Globus pallidus (tissue), 1 donor: Measurements from ENCODE around the gene MCRIP2.

Experiments used
- DNase-seq: peaks from one replicate; pipeline ENCODE4 v3.0.0-alpha.2; 2015; ENCODE audit warnings: low spot score

MCRIP2 gene

GRCh38 chr16:616733-617586 lies 24.7 kb upstream of the MCRIP2 start:
- no peak for DNase-seq

GRCh38 chr16:617855-618254 lies 23.8 kb upstream of the MCRIP2 start:
- DNase-seq, result no peak

- DNase-seq, result no peak
These were observed 22.0 kb upstream of the MCRIP2 start for GRCh38 chr16:619476-620100.

- DNase-seq, result no peak
These were observed 20.7 kb upstream of the MCRIP2 start for GRCh38 chr16:620700-621525.

GRCh38 chr16:621526-622105 lies 20.0 kb upstream of the MCRIP2 start:
- DNase-seq, result no peak

GRCh38 chr16:622920-623280 lies 18.7 kb upstream of the MCRIP2 start:
- DNase-seq, result no peak

GRCh38 chr16:624526-625070 lies 17.0 kb upstream of the MCRIP2 start:
- no peak for DNase-seq

GRCh38 chr16:625117-625976 lies 16.3 kb upstream of the MCRIP2 start:
- DNase-seq, result no peak

GRCh38 chr16:625977-626765 lies 15.5 kb upstream of the MCRIP2 start:
- DNase-seq, result no peak

GRCh38 chr16:626787-627453 lies 14.7 kb upstream of the MCRIP2 start:
- DNase-seq, result no peak

- DNase-seq, result no peak
These were observed 14.0 kb upstream of the MCRIP2 start for GRCh38 chr16:627454-628239.

GRCh38 chr16:628321-629061 lies 13.1 kb upstream of the MCRIP2 start:
- no peak for DNase-seq

GRCh38 chr16:629185-629832 lies 12.3 kb upstream of the MCRIP2 start:
- no peak for DNase-seq

- DNase-seq, result no peak
These were observed 11.8 kb upstream of the MCRIP2 start for GRCh38 chr16:629833-630248.

GRCh38 chr16:630249-630814 lies 11.3 kb upstream of the MCRIP2 start:
- no peak for DNase-seq

GRCh38 chr16:630815-631405 lies 10.7 kb upstream of the MCRIP2 start, which contains the start of gene WFIKKN1:
Gene WFIKKN1 (plus strand): TSS chr16:630985. CDS start chr16:631254, 269 bp downstream.
- no peak for DNase-seq
